Keratinocyte (primary cell): ENCODE measurements around the gene ZNF701. TPM values are rescaled to one million over a fixed set of nuclear protein-coding genes. Genes with fewer than 3 reads are reported as not detected.
"Not testable (repeated sequence)": the region's sequence is repeated elsewhere in the genome, so short reads cannot be mapped to it uniquely, and the experiment has no call there.

ENCODE experiments used
- DNase-seq: peaks from one replicate; pipeline ENCODE4 v3.0.0-alpha.2; 2011; ENCODE audit warnings: low read depth, missing footprints, low spot score
- FAIRE-seq: peaks from 2 replicates; lab custom pipeline; 2011; peaks lifted over from hg19 to GRCh38; lab: Jason Lieb, UNC
- H2AFZ ChIP-seq: 2 replicates; pipeline ENCODE4 v1.6.0; 2012; ENCODE audit warnings: low read length, control low read depth, inconsistent platforms; ENCODE audit not compliant: control insufficient read depth
- H3K27ac ChIP-seq: 2 replicates; pipeline ENCODE4 v1.5.1; 2011; ENCODE audit warnings: low read length; ENCODE audit not compliant: control insufficient read depth, insufficient read depth
- H3K27me3 ChIP-seq: 3 replicates; pipeline ENCODE4 v1.6.0; 2011; ENCODE audit warnings: low read length; ENCODE audit not compliant: control insufficient read depth, insufficient read depth; ENCODE audit errors: extremely low read depth
- H3K36me3 ChIP-seq, 2 experiments: 2 replicates in 1 of 2; 3 replicates in 1 of 2; pipeline ENCODE4 v1.5.1; 2011; ENCODE audit warnings: low read length in 2 of 2, mild to moderate bottlenecking in 1 of 2; ENCODE audit not compliant: control insufficient read depth in 2 of 2, insufficient read depth in 2 of 2; ENCODE audit errors: extremely low read depth in 1 of 2
- H3K4me1 ChIP-seq: 3 replicates; pipeline ENCODE4 v1.5.1; 2011; ENCODE audit warnings: low read length; ENCODE audit not compliant: control insufficient read depth, insufficient read depth; ENCODE audit errors: extremely low read depth
- H3K4me2 ChIP-seq: 3 replicates; pipeline ENCODE4 v1.6.0; 2011; ENCODE audit warnings: low read depth, low read length; ENCODE audit not compliant: control insufficient read depth, insufficient read depth; ENCODE audit errors: extremely low read depth
- H3K4me3 ChIP-seq, 3 experiments: fragments of 200-600 bp in 1 of 3; sonication (generic) in 1 of 3; 2 replicates in 2 of 3; 3 replicates in 1 of 3; pipeline ENCODE4 v1.5.1; 2011 to 2016; ENCODE audit warnings: low read length in 3 of 3, mild to moderate bottlenecking in 3 of 3, control low read depth in 2 of 3, inconsistent platforms in 1 of 3, low read depth in 1 of 3, mixed read lengths in 1 of 3, mixed run types in 1 of 3, moderate library complexity in 1 of 3; ENCODE audit not compliant: control insufficient read depth in 2 of 3, insufficient read depth in 2 of 3; ENCODE audit errors: extremely low read depth in 1 of 3
- H3K79me2 ChIP-seq: 2 replicates; pipeline ENCODE4 v1.6.0; 2012; ENCODE audit warnings: low read length; ENCODE audit not compliant: control insufficient read depth, insufficient read depth
- H3K9ac ChIP-seq: 3 replicates; pipeline ENCODE4 v1.6.0; 2011; ENCODE audit warnings: low read length; ENCODE audit not compliant: control insufficient read depth, insufficient read depth; ENCODE audit errors: extremely low read depth
- H3K9me1 ChIP-seq: 3 replicates; pipeline ENCODE4 v1.6.0; 2011; ENCODE audit warnings: low read length; ENCODE audit not compliant: control insufficient read depth, insufficient read depth; ENCODE audit errors: extremely low read depth
- H3K9me3 ChIP-seq: 2 replicates; pipeline ENCODE4 v1.5.1; 2012; ENCODE audit warnings: low read depth, low read length; ENCODE audit not compliant: control insufficient read depth
- H4K20me1 ChIP-seq: 3 replicates; pipeline ENCODE4 v1.6.0; 2011; ENCODE audit warnings: low read length; ENCODE audit not compliant: control insufficient read depth, insufficient read depth; ENCODE audit errors: extremely low read depth
- EZH2 ChIP-seq: IDR thresholded peaks from one replicate; pipeline ENCODE4 v1.6.1; 2012; ENCODE audit warnings: inconsistent platforms, mild to moderate bottlenecking, low read length, moderate library complexity
- dilution Hi-C: fragments of 300-500 bp; cut with MboI; formaldehyde crosslinking; loops from one replicate; pipeline ENCODE4 v1.7.0; 2020; ENCODE audit warnings: low sequenced_read_pairs; ENCODE audit not compliant: extremely low pct_ligation_motif_present
- polyA plus RNA-seq, 5 experiments: library from polyadenylated mRNA; depleted of rRNA in 3 of 5; stranded (reverse) in 3 of 5; stranded (forward) in 1 of 5; unstranded in 1 of 5; fragments of >200 nt; gene quantifications; 1 replicate in 1 of 5; 2 replicates in 3 of 5; 3 replicates in 1 of 5; pipeline versions ENCODE4 v1.2.1 to v1.2.3, GENCODE V29; 2011 to 2012; ENCODE audit warnings: missing spikeins in 2 of 5, low read depth in 1 of 5, low replicate concordance in 1 of 5
- TF ChIP-seq, protein P1 (sequence below), 3 experiments: IDR thresholded peaks in 1 of 3; conservative IDR thresholded peaks in 1 of 3; optimal IDR thresholded peaks in 1 of 3; 2 replicates in 2 of 3; 3 replicates in 1 of 3; pipeline versions ENCODE3 to v1.5.1; 2011; ENCODE audit warnings: low read length in 3 of 3, mild to moderate bottlenecking in 3 of 3, moderate library complexity in 2 of 3, control low read depth in 1 of 3, inconsistent platforms in 1 of 3; ENCODE audit not compliant: insufficient read depth in 2 of 3; ENCODE audit errors: extremely low read depth in 1 of 3

The ZNF701 gene
- polyA plus RNA-seq, 1 donor (not counting 4 experiments of a cell fraction or from before 2014, with no cell fraction given) = 7.2 TPM

GRCh38 chr19:52567921-52568320 lies 2.2 kb upstream of the ZNF701 start:
- H3K4me1 ChIP-seq = peaks cover 8% of the 10 kb centered on the region
- no peaks in the 10 kb centered on the region for H3K27me3 ChIP-seq
- FAIRE-seq = no peak
- dilution Hi-C loops = no loop called here
- peaks cover 3 to 6% of the 10 kb centered on the region in 2 experiments for H3K36me3 ChIP-seq
- H3K4me2 ChIP-seq = no peak overlapping the region
- H3K9me3 ChIP-seq = peaks cover under 1% of the 10 kb centered on the region
- H3K4me3 ChIP-seq = no peak overlapping the region
- no peaks in the 10 kb centered on the region for H4K20me1 ChIP-seq
- H3K9ac ChIP-seq = no peak overlapping the region
- no peak overlapping the region for H3K27ac ChIP-seq
- no peaks in the 10 kb centered on the region for H3K9me1 ChIP-seq
- H3K79me2 ChIP-seq = peaks cover 10% of the 10 kb centered on the region
- no peak for DNase-seq
- TF ChIP-seq, protein P1, sequence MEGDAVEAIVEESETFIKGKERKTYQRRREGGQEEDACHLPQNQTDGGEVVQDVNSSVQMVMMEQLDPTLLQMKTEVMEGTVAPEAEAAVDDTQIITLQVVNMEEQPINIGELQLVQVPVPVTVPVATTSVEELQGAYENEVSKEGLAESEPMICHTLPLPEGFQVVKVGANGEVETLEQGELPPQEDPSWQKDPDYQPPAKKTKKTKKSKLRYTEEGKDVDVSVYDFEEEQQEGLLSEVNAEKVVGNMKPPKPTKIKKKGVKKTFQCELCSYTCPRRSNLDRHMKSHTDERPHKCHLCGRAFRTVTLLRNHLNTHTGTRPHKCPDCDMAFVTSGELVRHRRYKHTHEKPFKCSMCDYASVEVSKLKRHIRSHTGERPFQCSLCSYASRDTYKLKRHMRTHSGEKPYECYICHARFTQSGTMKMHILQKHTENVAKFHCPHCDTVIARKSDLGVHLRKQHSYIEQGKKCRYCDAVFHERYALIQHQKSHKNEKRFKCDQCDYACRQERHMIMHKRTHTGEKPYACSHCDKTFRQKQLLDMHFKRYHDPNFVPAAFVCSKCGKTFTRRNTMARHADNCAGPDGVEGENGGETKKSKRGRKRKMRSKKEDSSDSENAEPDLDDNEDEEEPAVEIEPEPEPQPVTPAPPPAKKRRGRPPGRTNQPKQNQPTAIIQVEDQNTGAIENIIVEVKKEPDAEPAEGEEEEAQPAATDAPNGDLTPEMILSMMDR (optimal IDR thresholded peaks at IDR 0.05 in 1 of 3, IDR thresholded peaks at IDR 0.05 in 1 of 3, conservative IDR thresholded peaks at IDR 0.05 in 1 of 3; ENCODE audit: extremely low read depth in 1 of 3, insufficient read depth in 2 of 3, low read length in 3 of 3) = no peak
- TF ChIP-seq EZH2 = no peak
- H2AFZ ChIP-seq = no peak overlapping the region

GRCh38 chr19:52569638-52569999 lies 468 bp upstream of the ZNF701 start:
- peak overlapping the region; percentile 59 to 87 (median 67) for H3K4me3 ChIP-seq
- peak overlapping the region; percentile 54 for H3K9ac ChIP-seq
- H3K36me3 ChIP-seq, H3K4me1 ChIP-seq, H3K27me3 ChIP-seq, H4K20me1 ChIP-seq, DNase-seq, H3K9me3 ChIP-seq, FAIRE-seq, H3K9me1 ChIP-seq, H3K79me2 ChIP-seq, dilution Hi-C loops: not testable (repeated sequence)
- H3K27ac ChIP-seq = peak overlapping the region; percentile 60
- H2AFZ ChIP-seq = peak overlapping the region; percentile 80
- peak overlapping the region; percentile 69 for H3K4me2 ChIP-seq

GRCh38 chr19:52584736-52585440 lies 14.8 kb downstream of the ZNF701 start:
- Histone ChIP-seq H4K20me1 (no peaks in the 10 kb centered on the region), H3K4me2 (no peak overlapping the region), H2AFZ (no peak overlapping the region), H3K36me3 (peaks cover 5 to 8% of the 10 kb centered on the region in 2 experiments), H3K4me1 (no peaks in the 10 kb centered on the region), H3K79me2 (no peaks in the 10 kb centered on the region), H3K9me3 (peaks cover 17% of the 10 kb centered on the region), H3K27ac (no peak overlapping the region), H3K9ac (no peak overlapping the region), H3K9me1 (no peaks in the 10 kb centered on the region), H3K4me3 (no peak overlapping the region), H3K27me3 (no peaks in the 10 kb centered on the region)
- TF ChIP-seq EZH2 = no peak
- TF ChIP-seq, protein P1 (optimal IDR thresholded peaks at IDR 0.05 in 1 of 3, IDR thresholded peaks at IDR 0.05 in 1 of 3, conservative IDR thresholded peaks at IDR 0.05 in 1 of 3; ENCODE audit: extremely low read depth in 1 of 3, insufficient read depth in 2 of 3, low read length in 3 of 3) = no peak
- DNase-seq (no peak), FAIRE-seq (no peak)
- dilution Hi-C loops = no loop called here
